ENCODE results near the gene LHFPL4.
"Not testable (repeated sequence)": the region's sequence is repeated elsewhere in the genome, so short reads cannot be mapped to it uniquely, and the experiment has no call there.

LHFPL4 gene

DNA sequence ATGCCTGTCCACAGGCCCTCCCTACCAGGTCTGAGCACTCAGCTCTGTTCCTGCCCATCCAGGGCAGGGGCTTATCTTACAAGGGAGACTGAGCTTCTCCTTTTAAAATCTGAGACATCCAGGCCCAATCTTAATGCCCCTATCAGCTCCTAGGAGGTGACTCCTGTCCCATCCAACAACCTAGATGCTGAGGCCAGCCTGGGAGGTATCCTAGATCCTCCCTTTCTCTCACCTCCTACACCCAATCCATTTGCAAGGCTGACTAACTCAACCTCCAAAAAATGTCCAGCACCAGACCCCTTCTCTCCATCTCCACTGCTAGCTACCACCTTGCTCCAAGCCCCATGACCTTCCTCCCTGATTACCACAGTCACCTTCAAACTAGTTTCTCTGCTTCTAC is 17.4 kb downstream of the LHFPL4 start:
- DNase-seq (ENCODE audit: low spot score) = no peak

- DNase-seq (ENCODE audit: low spot score) = no peak
These were observed 19.2 kb downstream of the LHFPL4 start for GRCh38 chr3:9534429-9534828.

DNA sequence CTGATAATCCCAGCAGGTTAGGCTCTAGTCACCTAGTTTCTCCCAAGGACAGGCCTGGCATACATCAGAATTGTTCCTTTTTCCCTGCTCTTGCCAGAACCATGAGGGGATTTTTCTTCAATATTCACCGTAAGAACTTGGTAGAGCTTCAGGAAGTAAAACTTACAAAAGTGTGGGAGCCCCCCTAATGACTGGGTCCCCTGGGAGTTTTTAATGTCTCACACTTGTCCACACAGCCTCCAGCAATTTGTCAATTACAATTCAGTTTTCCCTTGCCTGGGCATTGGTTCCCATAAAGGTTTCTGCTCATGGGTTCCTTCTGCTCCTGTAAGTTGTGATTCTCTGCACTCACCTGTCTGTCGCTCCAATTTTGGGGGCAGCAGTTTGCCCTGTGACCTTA is 28.5 kb downstream of the LHFPL4 start:
- no peak for DNase-seq (ENCODE audit: low spot score)

GRCh38 chr3:9514956-9515355 is 38.7 kb downstream of the LHFPL4 start:
- DNase-seq (ENCODE audit: low spot score) = no peak

- DNase-seq (ENCODE audit: low spot score) = no peak
These were observed 39.3 kb downstream of the LHFPL4 start for GRCh38 chr3:9514306-9514705.

DNA sequence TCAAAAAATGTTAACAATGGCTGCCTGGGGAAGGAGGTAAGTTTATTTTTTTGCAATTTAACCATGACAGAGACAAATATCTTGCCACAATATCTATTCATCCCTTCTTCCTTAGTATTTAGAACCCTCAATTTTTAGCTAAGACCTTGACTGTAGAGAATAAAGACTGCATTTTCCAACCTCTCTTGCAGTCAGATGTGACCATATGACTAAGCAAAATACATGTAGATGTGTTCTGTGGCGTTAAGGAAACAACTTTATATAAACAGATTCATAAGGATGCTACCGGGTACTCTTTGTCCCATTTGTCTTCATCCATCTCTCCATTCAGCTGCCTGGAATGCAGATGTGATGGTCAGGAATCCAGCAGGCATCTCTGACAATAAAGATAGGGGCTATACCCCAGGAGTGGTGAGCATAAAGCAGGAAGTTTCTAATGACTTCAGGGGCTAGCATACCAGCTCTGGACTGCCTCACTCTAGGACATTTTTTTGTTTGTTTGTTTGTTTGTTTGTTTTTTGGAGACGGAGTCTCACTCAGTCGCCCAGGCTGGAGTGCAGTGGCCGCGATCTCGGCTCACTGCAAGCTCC is 41.1 kb downstream of the LHFPL4 start:
- no peak for DNase-seq (ENCODE audit: low spot score)

DNA sequence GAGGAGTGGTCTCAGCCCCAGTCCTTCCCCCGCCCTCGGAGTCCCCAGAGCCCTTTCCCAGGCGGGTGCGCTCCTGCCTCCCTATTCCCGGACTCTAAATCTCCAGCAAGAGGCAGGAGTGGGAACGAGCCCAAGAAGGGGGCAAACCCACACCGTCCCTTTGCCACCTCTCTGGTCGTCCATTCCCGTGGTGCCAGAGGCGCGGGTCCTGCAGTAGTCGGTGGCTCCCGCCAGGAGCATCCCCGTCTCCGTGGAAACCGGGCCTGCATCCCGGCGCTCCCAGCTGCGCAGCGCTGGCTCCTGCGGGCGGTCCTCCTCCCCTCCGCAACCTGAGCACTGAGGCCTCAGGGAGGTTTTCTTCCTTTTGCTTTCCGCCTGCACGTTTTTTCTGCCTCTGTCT is 44.8 kb downstream of the LHFPL4 start:
- DNase-seq (ENCODE audit: low spot score) = no peak

DNA sequence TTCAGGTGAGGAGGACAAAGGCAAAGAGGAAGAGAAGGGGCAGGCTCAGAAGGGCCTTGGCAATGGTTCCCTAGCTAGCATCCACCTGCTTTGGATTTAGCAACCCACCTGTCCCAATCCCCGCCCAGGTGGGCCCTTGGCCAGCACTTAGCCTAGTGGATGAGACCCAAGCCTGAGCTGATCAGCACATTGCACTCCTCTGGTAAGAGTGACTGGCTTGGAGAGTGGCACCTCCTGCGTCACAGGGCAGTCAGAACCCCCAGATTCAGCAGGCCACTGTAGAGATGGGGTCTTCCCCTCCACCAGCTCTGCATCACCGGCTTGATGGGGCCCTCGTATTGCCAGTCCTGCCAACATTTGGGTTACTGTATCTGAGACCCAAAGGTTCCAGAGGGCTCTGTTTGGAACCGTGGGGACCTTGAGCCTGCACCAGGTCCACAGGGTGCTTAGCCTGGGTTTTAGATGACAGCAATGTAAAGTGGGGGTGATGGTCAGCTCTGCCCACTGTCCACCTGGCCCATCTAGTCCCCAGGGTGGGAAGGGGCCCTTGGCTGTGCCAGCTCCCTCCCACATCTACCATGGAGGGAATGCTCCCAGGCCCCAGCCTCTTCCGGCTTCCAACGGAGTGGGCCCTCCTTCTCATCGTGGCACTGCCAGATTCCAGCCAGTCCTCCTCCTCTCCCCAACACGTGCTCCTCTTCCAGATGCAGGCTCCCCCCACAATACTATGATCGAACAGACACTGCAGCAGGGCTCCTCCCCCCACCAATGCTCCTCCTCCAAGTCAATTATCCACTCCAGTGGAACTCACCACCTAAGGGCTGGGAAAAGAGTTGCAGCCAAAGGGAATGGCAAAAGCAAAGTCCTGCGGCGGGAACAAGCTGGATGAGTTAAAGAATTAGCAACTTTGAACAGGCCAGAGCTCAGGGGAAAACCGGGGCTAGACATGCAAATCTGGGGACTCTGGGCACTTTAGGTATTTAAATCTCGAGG is 45.7 kb downstream of the LHFPL4 start:
- no peak for DNase-seq (ENCODE audit: low spot score)

- DNase-seq (ENCODE audit: low spot score) = peak; percentile 84
These were observed 50.3 kb downstream of the LHFPL4 start for GRCh38 chr3:9503283-9503682.

- no peak for DNase-seq (ENCODE audit: low spot score)
These were observed 52.4 kb downstream of the LHFPL4 start for GRCh38 chr3:9501226-9501625.

- DNase-seq (ENCODE audit: low spot score) = peak; percentile 90
These were observed 53.2 kb downstream of the LHFPL4 start for GRCh38 chr3:9500108-9501050.

DNA sequence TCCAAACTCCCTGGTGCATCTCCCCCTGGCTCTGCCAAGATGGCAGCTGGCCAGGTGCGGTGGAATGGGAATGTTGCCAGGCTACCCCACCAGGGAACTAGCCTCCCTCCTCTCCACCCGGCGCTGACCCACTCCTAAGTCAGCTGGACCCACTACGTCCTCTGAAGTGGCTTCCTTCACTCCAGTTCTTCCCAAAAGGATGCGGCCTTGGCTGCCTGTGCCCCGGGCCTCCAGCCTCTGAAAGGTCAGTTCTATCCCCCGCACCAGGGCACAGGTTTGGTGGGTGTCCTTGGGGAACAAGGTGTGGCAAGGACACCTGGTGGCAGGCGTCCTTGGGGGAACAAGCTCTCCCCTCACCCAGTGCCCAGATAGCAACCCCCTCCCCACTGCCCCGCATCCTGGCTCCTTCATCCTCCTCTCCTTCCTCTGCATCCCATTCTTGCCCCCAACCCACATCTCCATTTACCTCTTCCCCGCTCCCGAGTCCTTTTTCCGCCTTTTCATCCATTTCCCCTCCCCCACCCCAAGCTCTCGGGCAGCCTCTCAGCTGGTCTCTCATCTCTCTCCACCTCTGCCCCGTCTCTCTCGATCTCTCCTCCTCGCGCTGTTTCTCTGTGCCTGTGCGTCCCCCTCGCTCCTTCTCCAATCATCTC is 54.0 kb downstream of the LHFPL4 start:
- DNase-seq (ENCODE audit: low spot score) = peak; percentile 44

- no peak for DNase-seq (ENCODE audit: low spot score)
These were observed 54.8 kb downstream of the LHFPL4 start for GRCh38 chr3:9498781-9499180.

DNA sequence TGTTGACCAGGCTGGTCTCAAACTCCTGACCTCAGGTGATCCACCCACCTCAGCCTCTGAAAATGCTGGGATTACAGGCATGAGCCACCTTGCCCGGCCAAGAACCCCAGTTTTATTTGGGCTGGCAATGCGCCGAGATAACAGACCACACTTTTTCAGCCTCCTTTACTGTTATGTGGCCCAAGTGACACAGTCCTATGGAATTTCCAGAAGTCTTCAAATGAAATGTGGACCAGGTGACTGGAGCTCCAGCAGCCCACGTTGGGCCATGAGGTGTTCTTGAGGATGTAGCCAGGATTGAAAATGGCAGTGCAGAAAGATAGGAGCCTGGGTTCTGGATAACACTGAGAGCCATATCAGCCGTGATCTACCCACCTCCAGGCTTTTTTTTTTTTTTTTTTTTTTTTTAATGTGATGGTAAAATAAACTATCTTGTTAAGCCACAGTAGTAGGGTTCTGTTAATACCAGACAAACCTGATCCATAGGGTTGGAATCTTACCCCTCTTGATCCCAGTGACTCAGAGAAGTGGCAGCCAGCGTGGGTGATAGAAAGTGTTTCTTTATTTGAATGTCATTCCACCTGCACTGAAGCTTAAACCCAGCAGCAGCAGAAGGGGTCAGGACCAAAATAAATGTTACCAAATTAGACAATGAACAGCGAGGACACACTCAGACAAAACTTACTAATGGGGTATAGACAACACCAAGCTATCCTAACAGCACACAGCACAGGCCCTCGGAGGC is 55.6 kb downstream of the LHFPL4 start:
- no peak for DNase-seq (ENCODE audit: low spot score)

DNA sequence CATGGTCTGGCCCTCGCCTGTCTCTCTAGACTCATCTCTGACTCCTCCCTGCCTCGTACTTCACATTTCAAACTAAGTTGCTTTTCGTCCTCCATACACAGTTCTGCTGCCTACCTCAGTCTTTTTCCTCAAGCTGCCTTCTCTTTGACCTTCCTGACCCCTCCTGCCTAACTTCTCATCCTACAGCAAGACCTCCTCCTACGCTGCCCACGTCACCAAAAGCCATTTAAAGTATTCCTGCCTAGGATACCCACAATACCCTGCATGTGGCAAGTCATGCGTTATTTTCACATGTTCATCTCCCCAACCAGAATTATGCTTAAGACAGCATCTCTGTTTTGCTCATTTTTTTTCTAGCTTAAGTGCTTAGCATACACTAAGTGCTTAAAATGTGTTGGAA is 56.7 kb downstream of the LHFPL4 start:
- DNase-seq (ENCODE audit: low spot score) = no peak

DNA sequence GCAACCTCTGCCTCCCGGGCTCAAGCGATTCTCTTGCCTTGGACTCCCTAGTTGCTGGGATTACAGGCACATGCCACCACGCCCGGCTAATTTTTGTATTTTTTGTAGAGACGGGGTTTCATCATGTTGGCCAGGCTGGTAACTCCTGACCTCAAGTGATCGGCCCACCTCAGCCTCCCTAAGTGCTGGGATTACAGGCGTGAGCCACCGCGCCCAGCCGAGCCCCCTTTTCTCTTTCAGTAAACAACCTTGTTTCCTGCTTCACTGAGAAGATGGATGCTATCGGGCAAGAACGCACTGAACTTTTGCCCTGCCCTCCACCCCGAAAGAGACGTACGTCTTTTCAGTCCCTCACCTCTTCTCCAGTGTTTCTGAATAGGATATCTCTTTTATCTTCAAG is 59.6 kb downstream of the LHFPL4 start:
- not testable (repeated sequence) for DNase-seq (ENCODE audit: low spot score)

DNA sequence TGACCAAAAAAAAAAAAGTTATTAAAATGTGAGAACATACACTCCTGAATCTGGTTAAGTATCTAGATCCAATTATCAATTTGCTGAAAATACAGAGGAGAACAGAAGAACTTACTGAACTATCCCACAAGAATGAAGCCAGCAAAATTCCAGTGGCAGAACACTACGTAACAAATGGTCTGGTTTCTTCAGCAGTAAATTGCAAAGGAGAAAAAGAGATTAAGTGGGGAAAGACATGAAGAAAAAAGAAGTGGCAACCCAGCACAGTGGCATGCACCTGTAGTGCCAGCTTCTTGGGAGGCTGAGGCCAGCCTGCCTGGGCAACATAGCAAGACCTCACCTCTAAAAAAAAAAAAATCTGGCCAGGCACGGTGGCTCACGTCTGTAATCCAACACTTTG is 62.1 kb downstream of the LHFPL4 start:
- no peak for DNase-seq (ENCODE audit: low spot score)

DNA sequence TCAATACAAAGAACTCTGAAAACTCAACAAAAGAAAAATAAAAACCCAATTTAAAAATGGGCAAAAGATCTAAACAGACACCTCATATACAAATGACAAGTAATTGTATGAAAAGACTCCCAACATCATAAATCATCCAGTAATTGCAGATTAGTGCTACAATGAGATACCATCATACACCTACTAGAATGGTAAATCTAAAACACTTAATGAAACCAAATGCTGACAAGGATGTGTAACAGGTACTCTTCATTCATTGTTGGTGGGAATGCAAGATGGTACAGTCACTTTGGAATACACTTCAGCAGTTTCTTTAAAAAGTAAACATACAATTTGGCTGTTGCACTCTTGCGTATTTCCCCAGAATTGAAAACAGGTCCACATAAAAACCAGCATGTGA is 68.4 kb downstream of the LHFPL4 start:
- DNase-seq (ENCODE audit: low spot score) = no peak

GRCh38 chr3:9480265-9480664 is 73.4 kb downstream of the LHFPL4 start:
- DNase-seq (ENCODE audit: low spot score) = no peak

- DNase-seq (ENCODE audit: low spot score) = no peak
These were observed 76.7 kb downstream of the LHFPL4 start for GRCh38 chr3:9476935-9477334.

DNA sequence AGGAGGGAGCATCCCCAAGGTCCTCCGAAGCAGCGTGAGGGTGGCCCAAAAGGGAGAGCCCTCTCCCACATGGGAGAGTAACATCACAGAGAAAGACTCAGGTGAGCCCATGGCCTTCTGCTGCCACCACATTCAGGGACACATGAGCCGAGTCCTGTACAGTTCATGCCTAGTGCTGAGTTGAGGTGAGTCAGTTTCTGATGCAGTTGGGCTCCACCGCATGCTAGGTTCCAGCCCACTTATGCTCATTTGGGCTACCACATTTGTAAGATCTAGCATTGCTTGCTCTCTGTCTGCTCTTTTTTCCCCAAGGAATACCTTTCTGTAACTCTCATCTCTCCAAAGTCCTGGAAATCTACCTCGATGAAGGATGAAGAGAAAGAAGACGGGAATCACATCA is 79.1 kb downstream of the LHFPL4 start:
- no peak for DNase-seq (ENCODE audit: low spot score)

All from GM03348 (cell line).